ENCODE measurements around the gene DOK7. TPM values are rescaled to one million over a fixed set of nuclear protein-coding genes. Genes with fewer than 3 reads are reported as not detected.

The DOK7 gene
- total RNA-seq, 1 experiment from 2014 or later: 0.26 TPM

DNA sequence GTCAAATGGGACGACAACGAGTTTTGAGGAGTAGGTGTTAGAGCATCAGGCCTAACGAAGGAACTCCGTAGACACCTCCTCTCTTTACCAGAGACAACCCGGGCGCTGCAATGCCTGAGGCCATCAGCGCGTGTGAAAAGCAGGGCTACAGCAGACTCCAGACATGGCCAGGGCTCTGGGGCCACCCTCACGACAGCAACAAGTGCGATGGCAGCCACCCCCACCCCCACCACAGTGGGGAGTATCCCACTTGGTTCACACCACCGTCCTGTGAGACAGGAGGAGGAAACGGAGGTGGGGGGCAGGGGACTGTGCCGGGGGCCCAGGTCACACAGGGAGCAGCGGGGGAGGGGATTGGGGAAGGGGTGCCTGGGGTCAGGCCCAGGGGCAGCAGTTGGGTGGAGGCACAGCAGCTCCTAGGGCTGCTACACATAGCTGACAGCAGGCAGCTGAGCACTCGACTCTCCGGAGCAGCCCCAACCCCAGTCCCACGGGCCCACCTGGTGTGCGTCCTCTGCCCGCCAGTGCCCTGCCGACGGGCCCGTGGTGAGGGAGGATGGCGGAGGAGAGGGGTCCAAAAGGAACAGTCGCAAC is 60.6 kb downstream of the DOK7 start:
- no peak overlapping the region for H3K23ac ChIP-seq (ENCODE audit: insufficient read length, low read depth, low read length)
- no peak overlapping the region for H4K91ac ChIP-seq (ENCODE audit: insufficient read length, low read depth, low read length)
- no peak overlapping the region for H4K8ac ChIP-seq (replicated peaks; ENCODE audit: insufficient read length, low read depth, low read length)
- H3K4ac ChIP-seq (ENCODE audit: low read depth, low read length): no peak overlapping the region
- H2BK20ac ChIP-seq (ENCODE audit: low read depth, low read length, poor library complexity, severe bottlenecking): no peak overlapping the region
- H3K4me1 Mint-ChIP-seq: peaks cover 0 to 11% of the 10 kb centered on the region in 2 experiments; a peak in 2 of 4 replicates
- H3K79me2 ChIP-seq (ENCODE audit: insufficient read depth, low read length): no peaks in the 10 kb centered on the region; the same call in 1 of the 2 replicates
- no peak overlapping the region for H3K4me3 Mint-ChIP-seq
- no CpG with 5 or more reads among the region's 24 CpGs for WGBS (ENCODE audit: extremely low coverage, insufficient read length, low lambda C conversion rate)
- no peak overlapping the region for H3K27ac Mint-ChIP-seq
- peaks cover 23 to 55% (median 53%) of the 10 kb centered on the region in 3 experiments for H3K36me3 Mint-ChIP-seq (ENCODE audit: insufficient read depth in 1 of 3, low read depth in 3 of 3)
- no peak overlapping the region for H3T11ph ChIP-seq (ENCODE audit: low read length)
- no peak overlapping the region for H2AFZ ChIP-seq (ENCODE audit: low read length)
- no peaks in the 10 kb centered on the region for H3K9me3 ChIP-seq (ENCODE audit: control insufficient read depth, low read depth, low read length)
- no peak overlapping the region for H2BK12ac ChIP-seq (ENCODE audit: insufficient read length, low read depth, low read length)
- H3K79me1 ChIP-seq (ENCODE audit: insufficient read depth, low read depth, low read length, poor library complexity, severe bottlenecking): peaks cover 4% of the 10 kb centered on the region
- H3K9me3 Mint-ChIP-seq: no peaks in the 10 kb centered on the region
- H3K9ac ChIP-seq (ENCODE audit: extremely low read depth, insufficient read length, low read length): no peak overlapping the region
- no peak overlapping the region for H2BK5ac ChIP-seq (ENCODE audit: insufficient read length, low read length)
- no peak overlapping the region for H3K18ac ChIP-seq (ENCODE audit: insufficient read length, low read depth, low read length)
- H3K56ac ChIP-seq (ENCODE audit: insufficient read length, low read depth, low read length): no peak overlapping the region
- DNase-seq: no peak
- no peak overlapping the region for H3K27ac ChIP-seq (ENCODE audit: insufficient read length, low read depth, low read length)
- no peak overlapping the region for H4K5ac ChIP-seq (ENCODE audit: insufficient read length, low read depth, low read length)
- H3K4me2 ChIP-seq (ENCODE audit: insufficient read depth, insufficient read length, low read length): no peak overlapping the region
- H3K14ac ChIP-seq (ENCODE audit: insufficient read depth, low read length): no peak overlapping the region
- no peaks in the 10 kb centered on the region for H4K20me1 ChIP-seq (ENCODE audit: control insufficient read depth, insufficient read depth, insufficient read length)
- no peaks in the 10 kb centered on the region for H3K4me1 ChIP-seq (ENCODE audit: insufficient read depth, low read length)
- no peak overlapping the region for H2BK120ac ChIP-seq (ENCODE audit: low read depth, low read length, poor library complexity, severe bottlenecking)
- no peak overlapping the region for H2AK5ac ChIP-seq (ENCODE audit: insufficient read length, low read length)
- H3K27me3 Mint-ChIP-seq (ENCODE audit: low read depth): no peaks in the 10 kb centered on the region; the same call in 1 of the 2 replicates
- H3K27me3 ChIP-seq (ENCODE audit: insufficient read depth, low read length): no peaks in the 10 kb centered on the region
- TF ChIP-seq, protein P1, sequence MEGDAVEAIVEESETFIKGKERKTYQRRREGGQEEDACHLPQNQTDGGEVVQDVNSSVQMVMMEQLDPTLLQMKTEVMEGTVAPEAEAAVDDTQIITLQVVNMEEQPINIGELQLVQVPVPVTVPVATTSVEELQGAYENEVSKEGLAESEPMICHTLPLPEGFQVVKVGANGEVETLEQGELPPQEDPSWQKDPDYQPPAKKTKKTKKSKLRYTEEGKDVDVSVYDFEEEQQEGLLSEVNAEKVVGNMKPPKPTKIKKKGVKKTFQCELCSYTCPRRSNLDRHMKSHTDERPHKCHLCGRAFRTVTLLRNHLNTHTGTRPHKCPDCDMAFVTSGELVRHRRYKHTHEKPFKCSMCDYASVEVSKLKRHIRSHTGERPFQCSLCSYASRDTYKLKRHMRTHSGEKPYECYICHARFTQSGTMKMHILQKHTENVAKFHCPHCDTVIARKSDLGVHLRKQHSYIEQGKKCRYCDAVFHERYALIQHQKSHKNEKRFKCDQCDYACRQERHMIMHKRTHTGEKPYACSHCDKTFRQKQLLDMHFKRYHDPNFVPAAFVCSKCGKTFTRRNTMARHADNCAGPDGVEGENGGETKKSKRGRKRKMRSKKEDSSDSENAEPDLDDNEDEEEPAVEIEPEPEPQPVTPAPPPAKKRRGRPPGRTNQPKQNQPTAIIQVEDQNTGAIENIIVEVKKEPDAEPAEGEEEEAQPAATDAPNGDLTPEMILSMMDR (conservative IDR thresholded peaks at IDR 0.05): no peak
- H3K23me2 ChIP-seq (ENCODE audit: insufficient read length, low read depth, low read length, poor library complexity, severe bottlenecking): no peaks in the 10 kb centered on the region
- no peak overlapping the region for H2BK15ac ChIP-seq (ENCODE audit: low read depth, low read length)

Measured in H9 (cell line).